Adrenal gland (tissue), 12 donors: ENCODE data around the gene SH3BP4. TPM values are rescaled to one million over a fixed set of nuclear protein-coding genes. Genes with fewer than 3 reads are reported as not detected.

Experiments used
- DNase-seq, 7 donors: peaks; one replicate each; pipeline ENCODE4 v3.0.0-alpha.2; 2019 to 2020
- H3K27ac ChIP-seq, 5 donors: fragments of 200-600 bp; sonication (generic) in 4 of 5; 1 replicate in 3 of 5; 2 replicates in 2 of 5; pipeline versions ENCODE4 v1.5.1 to v1.8.0; 2016 to 2020; ENCODE audit warnings: mild to moderate bottlenecking in 1 of 5
- H3K27me3 ChIP-seq: fragments of 200-600 bp; 2 replicates; pipeline ENCODE4 v1.8.0; 2021
- H3K36me3 ChIP-seq, 2 donors: fragments of 200-600 bp; replicated peaks in 1 of 2; 1 replicate in 1 of 2; 2 replicates in 1 of 2; pipeline versions ENCODE4 v1.5.1 to v1.8.0; 2018 to 2022
- H3K4me1 ChIP-seq, 2 donors: fragments of 200-600 bp; replicated peaks in 1 of 2; 1 replicate in 1 of 2; 2 replicates in 1 of 2; pipeline versions ENCODE4 v1.5.1 to v1.8.0; 2018 to 2021
- H3K4me3 ChIP-seq, 4 donors: fragments of 200-600 bp; sonication (generic) in 3 of 4; one replicate each; pipeline ENCODE4 v1.5.1; 2016 to 2018
- H3K9me3 ChIP-seq, 3 donors: fragments of 200-600 bp; sonication (generic) in 1 of 3; replicated peaks in 1 of 3; 1 replicate in 2 of 3; 2 replicates in 1 of 3; pipeline versions ENCODE4 v1.5.1 to v1.8.0; 2016 to 2021
- POLR2A ChIP-seq, 2 donors: fragments of 450-650 bp; IDR thresholded peaks; one replicate each; pipeline ENCODE4 v1.6.1; 2017; ENCODE audit warnings: antibody characterized with exemption in 2 of 2, mild to moderate bottlenecking in 2 of 2, moderate library complexity in 1 of 2
- WGBS, 4 donors: extraction: QIAGEN DNeasy Blood & Tissue Kit in 2 of 4; methylation state at CpG; one replicate each; pipeline versions ENCODE4 v1.1.5 to v1.1.7; 2013 to 2017; 5-methylcytosine and 5-hydroxymethylcytosine counted together
- intact Hi-C, 2 donors: fragments of 100-400 bp; cut with DNase I; formaldehyde crosslinking; loops; one replicate each; pipeline versions ENCODE4 v1.14.1 to v1.15.0; 2022 to 2023
- polyA plus RNA-seq, 3 donors: library from polyadenylated mRNA; stranded (reverse); fragments of 200-250 nt in 2 of 3; fragments of 350-450 nt in 1 of 3; fragmentation: Illumina TruSeq in 1 of 3; extraction: RNeasy Lipid Tissue Mini Kit (QIAGEN cat#74804) in 1 of 3; gene quantifications; one replicate each; pipeline ENCODE4 v1.2.3, GENCODE V29; 2013 to 2014
- total RNA-seq, 9 donors: library from RNA; depleted of rRNA in 4 of 9; stranded (reverse); fragments of >200 nt in 4 of 9; fragments of 120-200 nt in 1 of 9; fragmentation: NEBNext Ultra II Directional in 1 of 9; extraction: Animal tissue kit (Norgen Biotek cat#: 25700) in 1 of 9; gene quantifications; one replicate each; pipeline versions ENCODE4 v1.1.0 to v1.2.4, GENCODE V29; 2013 to 2023
- TF ChIP-seq, protein P1 (sequence below), 6 experiments: fragments of 450-650 bp in 4 of 6; fragments of 200-600 bp in 2 of 6; sonication (generic) in 1 of 6; IDR thresholded peaks; 1 replicate in 5 of 6; 2 replicates in 1 of 6; pipeline versions ENCODE4 v1.5.1 to v1.8.0; 2016 to 2021; ENCODE audit warnings: antibody characterized with exemption in 6 of 6, mild to moderate bottlenecking in 2 of 6, moderate library complexity in 1 of 6
- donor health status: healthy with polysubstance abuse.
- donor health status: Bipolar disorder and iron deficiency.
- donor health status: DM: yes; HTN: yes; CAD: no.
- donor health status: DM: no; HTN: no; CAD: no.
- donor health status: DM: no; HTN: no; CAD: no.
- donor health status: DM: yes; HTN: yes; CAD: no.

Gene SH3BP4
- total and polyA plus RNA-seq, 12 donors, result 5.1 to 26.9 (median 19.9) TPM

DNA sequence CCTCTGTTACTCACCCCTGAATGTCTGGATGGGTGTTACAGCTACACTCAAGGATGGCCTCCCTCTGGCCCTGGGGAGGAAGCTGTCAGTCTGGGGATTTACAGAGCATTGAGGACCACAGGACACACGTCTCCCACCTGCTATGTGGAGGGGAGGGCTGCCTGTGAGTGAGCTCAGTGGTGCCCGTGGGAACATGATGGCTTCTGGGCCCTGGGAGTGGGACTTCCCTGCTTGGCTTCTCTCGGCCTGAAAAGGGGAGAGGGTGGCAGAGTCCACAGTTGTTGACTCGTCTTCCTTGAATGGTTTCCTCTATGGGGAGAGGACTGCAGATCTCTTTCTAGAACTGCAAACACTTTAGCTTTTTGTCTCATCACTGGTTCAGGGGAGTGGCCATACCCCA, 79.1 kb downstream of the SH3BP4 start:
- Histone ChIP-seq H3K27ac (no peak overlapping the region), H3K4me1 (peaks cover 15 to 20% of the 10 kb centered on the region in 2 donors), H3K9me3 (no peaks in the 10 kb centered on the region), H3K4me3 (no peak overlapping the region), H3K36me3 (no peaks in the 10 kb centered on the region), H3K27me3 (no peaks in the 10 kb centered on the region)
- no peak for DNase-seq
- TF ChIP-seq POLR2A (IDR thresholded peaks at IDR 0.05), result no peak
- WGBS, 4 donors, result 86 to 96% (median 88%) methylated on average over 2 to 4 of the region's 4 CpGs
- intact Hi-C loops, result no loop called here

DNA sequence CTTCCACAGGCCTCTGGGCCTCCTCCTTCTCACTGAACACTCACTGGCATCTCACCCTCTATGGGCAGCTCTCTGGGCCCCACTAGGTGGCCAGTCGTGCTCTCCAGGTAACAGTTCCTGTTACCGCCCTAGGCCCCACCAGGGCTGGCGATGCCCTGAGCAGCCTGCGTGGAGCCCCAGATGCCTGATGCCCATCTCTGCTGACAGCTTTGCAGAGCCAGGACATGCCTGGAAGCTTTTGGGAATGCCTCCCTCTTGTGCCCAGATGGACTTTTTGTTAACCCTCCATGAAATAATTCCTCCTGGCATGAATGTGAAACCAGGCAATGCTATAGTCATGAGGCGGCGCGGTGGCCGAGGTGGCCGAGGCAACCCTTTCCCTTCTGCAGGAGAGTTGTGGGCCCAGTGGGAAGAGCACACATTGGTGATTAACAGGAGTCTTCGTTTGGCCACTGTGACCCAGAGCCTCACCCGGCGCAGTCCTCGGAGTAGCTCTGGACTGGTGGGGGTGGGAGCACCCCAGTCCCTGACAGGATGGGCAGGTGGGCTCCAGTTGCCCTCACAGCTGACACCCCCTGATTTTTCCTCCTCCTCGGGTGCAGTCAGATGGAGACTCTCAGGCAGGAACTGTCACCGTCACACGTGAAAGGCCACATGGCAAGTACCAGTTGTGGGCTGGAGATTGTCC, 80.0 kb downstream of the SH3BP4 start:
- DNase-seq, result no peak
- Histone ChIP-seq H3K27ac (no peak overlapping the region), H3K27me3 (no peaks in the 10 kb centered on the region), H3K36me3 (no peaks in the 10 kb centered on the region), H3K4me1 (peaks cover 6 to 11% of the 10 kb centered on the region in 2 donors), H3K4me3 (no peak overlapping the region), H3K9me3 (no peaks in the 10 kb centered on the region)
- intact Hi-C loops, result no loop called here
- 91 to 92% (median 91%) methylated on average over 9 to 16 of the region's 16 CpGs for WGBS, 4 donors
- no peak for TF ChIP-seq POLR2A (IDR thresholded peaks at IDR 0.05)
- TF ChIP-seq, protein P1, sequence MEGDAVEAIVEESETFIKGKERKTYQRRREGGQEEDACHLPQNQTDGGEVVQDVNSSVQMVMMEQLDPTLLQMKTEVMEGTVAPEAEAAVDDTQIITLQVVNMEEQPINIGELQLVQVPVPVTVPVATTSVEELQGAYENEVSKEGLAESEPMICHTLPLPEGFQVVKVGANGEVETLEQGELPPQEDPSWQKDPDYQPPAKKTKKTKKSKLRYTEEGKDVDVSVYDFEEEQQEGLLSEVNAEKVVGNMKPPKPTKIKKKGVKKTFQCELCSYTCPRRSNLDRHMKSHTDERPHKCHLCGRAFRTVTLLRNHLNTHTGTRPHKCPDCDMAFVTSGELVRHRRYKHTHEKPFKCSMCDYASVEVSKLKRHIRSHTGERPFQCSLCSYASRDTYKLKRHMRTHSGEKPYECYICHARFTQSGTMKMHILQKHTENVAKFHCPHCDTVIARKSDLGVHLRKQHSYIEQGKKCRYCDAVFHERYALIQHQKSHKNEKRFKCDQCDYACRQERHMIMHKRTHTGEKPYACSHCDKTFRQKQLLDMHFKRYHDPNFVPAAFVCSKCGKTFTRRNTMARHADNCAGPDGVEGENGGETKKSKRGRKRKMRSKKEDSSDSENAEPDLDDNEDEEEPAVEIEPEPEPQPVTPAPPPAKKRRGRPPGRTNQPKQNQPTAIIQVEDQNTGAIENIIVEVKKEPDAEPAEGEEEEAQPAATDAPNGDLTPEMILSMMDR (IDR thresholded peaks at IDR 0.05), result no peak

DNA sequence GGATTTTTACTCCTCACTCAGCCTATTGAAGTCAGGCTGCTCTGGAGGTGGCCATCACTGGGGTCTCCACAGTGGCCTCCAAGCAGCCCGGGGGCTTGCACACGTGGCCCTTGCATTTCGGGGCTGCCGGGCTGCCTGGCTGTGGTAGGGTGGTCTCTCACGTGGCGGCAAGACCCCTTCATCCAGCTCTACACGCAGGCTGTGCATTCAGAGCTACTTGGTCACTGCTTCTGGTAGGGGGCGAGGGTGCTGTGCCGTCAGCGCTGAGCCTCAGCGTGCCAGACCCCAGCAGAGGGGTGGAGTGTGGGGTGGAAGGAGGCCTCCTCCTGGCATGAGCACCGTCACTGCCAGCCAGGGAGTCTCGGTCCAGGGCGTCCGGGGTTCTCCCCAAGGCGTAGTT, 80.6 kb downstream of the SH3BP4 start:
- H3K4me3 ChIP-seq, result no peak overlapping the region
- DNase-seq, result no peak
- H3K4me1 ChIP-seq, result peaks cover 0 to 6% of the 10 kb centered on the region in 2 donors
- 95 to 98% (median 96%) methylated on average over 7 to 16 of the region's 16 CpGs for WGBS, 4 donors
- no peak overlapping the region for H3K27ac ChIP-seq
- H3K36me3 ChIP-seq, result no peaks in the 10 kb centered on the region
- no peaks in the 10 kb centered on the region for H3K27me3 ChIP-seq
- no peaks in the 10 kb centered on the region for H3K9me3 ChIP-seq
- intact Hi-C loops, result no loop called here
- no peak for TF ChIP-seq POLR2A (IDR thresholded peaks at IDR 0.05)
- TF ChIP-seq, protein P1 (IDR thresholded peaks at IDR 0.05), result no peak

DNA sequence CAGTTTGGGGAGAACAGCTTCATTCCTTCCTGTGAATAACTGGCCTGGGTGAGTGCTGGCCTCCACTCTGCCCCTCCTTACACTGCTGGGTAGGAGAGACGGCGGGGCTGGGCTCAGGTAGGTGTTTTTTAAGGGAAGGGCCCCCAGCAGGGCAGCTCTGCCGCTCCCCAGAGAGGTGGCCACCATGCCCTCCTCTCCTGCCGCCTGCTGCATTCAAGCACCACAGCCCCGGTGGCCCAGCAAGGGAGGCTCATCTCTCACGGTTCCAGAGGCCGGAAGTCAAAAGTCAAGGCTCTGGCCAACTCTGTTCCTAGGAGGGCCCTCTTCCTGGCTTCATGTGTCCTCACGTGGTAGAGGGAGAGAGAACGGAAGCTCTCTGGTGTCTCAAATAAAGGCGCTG, 81.1 kb downstream of the SH3BP4 start:
- H3K4me1 ChIP-seq, result peaks cover 0 to 6% of the 10 kb centered on the region in 2 donors
- no peaks in the 10 kb centered on the region for H3K36me3 ChIP-seq
- intact Hi-C loops, result no loop called here
- TF ChIP-seq, protein P1 (IDR thresholded peaks at IDR 0.05), result no peak
- TF ChIP-seq POLR2A (IDR thresholded peaks at IDR 0.05), result no peak
- no peak overlapping the region for H3K27ac ChIP-seq
- DNase-seq, result no peak
- H3K27me3 ChIP-seq, result no peaks in the 10 kb centered on the region
- H3K9me3 ChIP-seq, result no peaks in the 10 kb centered on the region
- WGBS, 4 donors, result 92 to 99% (median 94%) methylated on average over 8 to 10 of the region's 10 CpGs
- no peak overlapping the region for H3K4me3 ChIP-seq
